Prostate gland (tissue), 2 donors: Measurements from ENCODE around the gene KAT8. TPM values are rescaled to one million over a fixed set of nuclear protein-coding genes. Genes with fewer than 3 reads are reported as not detected.
"Not testable (repeated sequence)": the region's sequence is repeated elsewhere in the genome, so short reads cannot be mapped to it uniquely, and the experiment has no call there.

Experiments used
- DNase-seq: peaks from one replicate; pipeline ENCODE4 v3.0.0-alpha.2; 2019; ENCODE audit warnings: low spot score
- H3K27ac ChIP-seq, 2 donors: fragments of 200-600 bp; sonication (generic); 2 replicates each; pipeline ENCODE4 v1.5.1; 2017 to 2019
- H3K27me3 ChIP-seq: fragments of 200-600 bp; sonication (generic); replicated peaks from 2 replicates; pipeline ENCODE4 v1.5.1; 2019; ENCODE audit not compliant: insufficient read depth
- H3K36me3 ChIP-seq, 2 donors: fragments of 200-600 bp; sonication (generic); 1 replicate in 1 of 2; 2 replicates in 1 of 2; pipeline versions ENCODE4 v1.5.1 to v1.8.1; 2017 to 2019
- H3K4me1 ChIP-seq: fragments of 200-600 bp; sonication (generic); replicated peaks from 2 replicates; pipeline ENCODE4 v1.5.1; 2019
- H3K4me3 ChIP-seq, 2 donors: fragments of 200-600 bp; sonication (generic); 2 replicates each; pipeline ENCODE4 v1.5.1; 2017 to 2019
- H3K9me3 ChIP-seq: fragments of 200-600 bp; sonication (generic); 2 replicates; pipeline ENCODE4 v1.5.1; 2017
- CTCF ChIP-seq, 4 experiments: fragments of 200-600 bp in 2 of 4; fragments of 450-650 bp in 2 of 4; sonication (generic) in 2 of 4; IDR thresholded peaks; 1 replicate in 3 of 4; 2 replicates in 1 of 4; pipeline ENCODE4 v1.5.1; 2016 to 2019; ENCODE audit warnings: antibody characterized with exemption in 4 of 4, mild to moderate bottlenecking in 2 of 4, moderate library complexity in 2 of 4
- POLR2A ChIP-seq: fragments of 450-650 bp; IDR thresholded peaks from one replicate; pipeline ENCODE4 v1.6.1; 2016; ENCODE audit warnings: antibody characterized with exemption, mild to moderate bottlenecking
- POLR2AphosphoS5 ChIP-seq: sonication (generic); formaldehyde crosslinking; IDR thresholded peaks from one replicate; pipeline ENCODE4 v1.6.1; 2017; ENCODE audit warnings: antibody characterized with exemption
- WGBS: methylation state at CpG from one replicate; pipeline ENCODE4 v1.1.5; 2018; 5-methylcytosine and 5-hydroxymethylcytosine counted together
- intact Hi-C: fragments of 100-400 bp; cut with DNase I; formaldehyde crosslinking; loops from one replicate; pipeline ENCODE4 v1.14.2; 2022
- total RNA-seq, 2 donors: library from RNA; depleted of rRNA; stranded (reverse); fragments of >200 nt; gene quantifications; one replicate each; pipeline ENCODE4 v1.1.0, GENCODE V29; 2016

Gene KAT8
- total RNA-seq, 2 donors from 2014 or later: 92.6 to 115 TPM

GRCh38 chr16:31148896-31149295, 31.4 kb downstream of the KAT8 start:
- no peaks in the 10 kb centered on the region for H3K9me3 ChIP-seq
- WGBS: 78% methylated on average over 25 of the region's 25 CpGs
- H3K4me1 ChIP-seq: no peaks in the 10 kb centered on the region
- intact Hi-C loops: loop anchor here (5.0 kb wide), 1 partner anchor 167 kb away; no protein-coding TSS in a partner anchor
- no peaks in the 10 kb centered on the region for H3K27me3 ChIP-seq
- H3K27ac ChIP-seq: no peak overlapping the region
- H3K36me3 ChIP-seq: no peaks in the 10 kb centered on the region
- no peak overlapping the region for H3K4me3 ChIP-seq
- TF ChIP-seq POLR2AphosphoS5: no peak
- TF ChIP-seq CTCF (IDR thresholded peaks at IDR 0.05): no peak
- no peak for TF ChIP-seq POLR2A
- DNase-seq: no peak

- no peaks in the 10 kb centered on the region for H3K9me3 ChIP-seq
- WGBS: 89% methylated on average over 5 of the region's 5 CpGs
- no peak overlapping the region for H3K4me3 ChIP-seq
- intact Hi-C loops: loop anchor here (5.0 kb wide), 1 partner anchor 167 kb away; no protein-coding TSS in a partner anchor
- H3K27ac ChIP-seq: no peak overlapping the region
- no peaks in the 10 kb centered on the region for H3K36me3 ChIP-seq
- H3K27me3 ChIP-seq: no peaks in the 10 kb centered on the region
- TF ChIP-seq POLR2AphosphoS5: no peak
- TF ChIP-seq CTCF (IDR thresholded peaks at IDR 0.05): no peak
- no peak for TF ChIP-seq POLR2A
- H3K4me1 ChIP-seq: no peaks in the 10 kb centered on the region
- no peak for DNase-seq
These were observed 31.9 kb downstream of the KAT8 start for GRCh38 chr16:31149332-31149731.

DNA sequence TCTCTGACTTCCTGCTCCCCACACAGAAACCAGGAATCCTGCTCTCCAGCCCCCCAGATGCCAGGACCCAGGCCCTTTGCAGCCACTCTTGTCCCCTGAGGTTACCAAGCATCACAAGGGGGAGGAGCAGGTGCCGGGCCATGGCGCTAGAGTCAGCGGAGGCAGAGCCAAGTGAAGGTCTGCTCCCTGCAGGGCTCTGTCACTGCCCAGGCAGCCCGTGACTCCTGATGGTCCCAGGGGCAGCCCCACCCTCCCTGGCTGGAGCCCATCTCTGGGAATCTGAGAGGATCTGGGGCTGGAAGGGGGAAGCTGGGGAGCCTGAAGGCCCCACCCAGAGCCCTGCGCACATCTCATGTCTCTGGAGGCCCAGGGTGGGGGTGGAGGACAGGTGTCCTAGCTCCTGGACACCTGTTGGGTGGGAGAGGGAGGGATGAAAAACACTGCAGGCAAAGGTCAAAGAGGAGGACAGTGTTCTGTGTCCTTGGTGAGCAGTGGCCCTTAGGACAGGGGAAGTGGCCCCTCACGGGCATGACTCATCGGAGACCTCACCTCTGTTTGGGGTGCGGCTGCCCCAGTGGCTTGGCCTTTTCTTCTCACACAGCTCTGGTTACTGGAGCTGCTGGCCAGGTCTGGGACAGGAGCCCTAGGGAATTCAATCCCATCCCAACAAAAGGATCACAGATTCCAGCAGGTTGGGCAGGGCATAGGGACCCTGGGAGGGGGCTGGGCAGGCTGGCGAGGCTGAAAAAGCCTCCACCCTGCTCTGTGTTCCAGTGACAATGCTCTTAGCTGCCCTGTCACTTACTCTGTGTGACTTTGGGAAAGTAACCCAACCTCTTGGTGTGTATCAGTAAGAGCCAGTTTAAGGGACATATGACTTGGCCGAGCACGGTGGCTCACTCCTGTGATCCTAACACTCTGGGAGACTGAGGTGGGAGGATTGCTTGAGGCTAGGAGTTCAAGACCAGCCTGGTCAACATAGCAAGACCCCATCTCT, 32.7 kb downstream of the KAT8 start, which contains the start of gene PRSS36:
Gene PRSS36, minus strand, starts transcription at position 173 of the 997 bp plus-strand sequence. Its CDS starts 31 bp downstream, at position 142.
- DNase-seq: no peak
- 75% methylated on average over 11 of the region's 11 CpGs for WGBS
- Histone ChIP-seq H3K27me3 (no peaks in the 10 kb centered on the region), H3K36me3 (no peaks in the 10 kb centered on the region), H3K9me3 (no peaks in the 10 kb centered on the region), H3K4me3 (no peak within 1 kb of the TSS), H3K4me1 (no peaks in the 10 kb centered on the region), H3K27ac (no peak within 1 kb of the TSS)
- intact Hi-C loops: loop anchor here (5.0 to 10.0 kb wide), 2 partner anchors 168 to 715 kb away; no protein-coding TSS in a partner anchor
- TF ChIP-seq CTCF (IDR thresholded peaks at IDR 0.05) (no peak), POLR2AphosphoS5 (no peak), POLR2A (no peak)

- H3K4me3 ChIP-seq, H3K4me1 ChIP-seq, H3K36me3 ChIP-seq, H3K27me3 ChIP-seq, DNase-seq, H3K27ac ChIP-seq, H3K9me3 ChIP-seq: not testable (repeated sequence)
- intact Hi-C loops: loop anchor here (10.0 kb wide), 1 partner anchor 714 kb away; no protein-coding TSS in a partner anchor
- 91% methylated on average over 6 of the region's 6 CpGs for WGBS
These were observed 33.5 kb downstream of the KAT8 start for GRCh38 chr16:31150976-31151375.

- 41% methylated on average over 8 of the region's 8 CpGs for WGBS
- H3K27me3 ChIP-seq: no peaks in the 10 kb centered on the region
- no peaks in the 10 kb centered on the region for H3K9me3 ChIP-seq
- H3K36me3 ChIP-seq: no peaks in the 10 kb centered on the region
- H3K4me3 ChIP-seq: no peak overlapping the region
- no peaks in the 10 kb centered on the region for H3K4me1 ChIP-seq
- no peak for DNase-seq
- H3K27ac ChIP-seq: no peak overlapping the region
- intact Hi-C loops: loop anchor here (10.0 kb wide), 1 partner anchor 708 kb away; no protein-coding TSS in a partner anchor
- TF ChIP-seq CTCF (IDR thresholded peaks at IDR 0.05) (no peak), POLR2AphosphoS5 (no peak), POLR2A (no peak)
These were observed 39.7 kb downstream of the KAT8 start for GRCh38 chr16:31157136-31157535.
